ENCODE results near the gene TGFA. TPM values are rescaled to one million over a fixed set of nuclear protein-coding genes. Genes with fewer than 3 reads are reported as not detected.

Gene TGFA
- total RNA-seq, 1 experiment from 2014 or later: 50.1 TPM

DNA sequence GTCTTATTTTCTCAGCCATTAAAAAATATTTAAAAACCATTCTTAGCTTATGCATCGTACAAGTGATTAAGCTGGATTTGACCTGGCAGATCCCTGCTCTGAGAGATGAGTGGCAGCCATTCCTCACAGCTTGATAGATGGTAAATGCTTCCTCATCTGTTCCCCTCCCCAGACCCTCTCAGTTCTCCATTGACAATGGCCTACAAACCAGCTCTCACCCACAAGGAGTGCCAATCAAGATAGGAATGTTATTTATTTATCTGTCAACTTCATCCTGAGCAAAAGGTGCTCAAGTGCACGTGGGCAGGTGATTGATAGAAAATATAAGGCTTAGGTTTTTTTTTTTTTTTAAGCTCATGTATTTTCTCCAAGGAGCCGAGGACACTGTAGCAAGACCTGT, 153.1 kb downstream of the TGFA start:
- ATAC-seq (no peak), DNase-seq (ENCODE audit: low read depth, low spot score) (no peak)
- RAD21 ChIA-PET (ENCODE audit: low non-redundant PET in 1 of 2, low total read pairs in 2 of 2, uncharacterized antibody in 2 of 2, unreplicated experiment in 2 of 2): no interaction called here
- Histone ChIP-seq H3K4me1 (ENCODE audit: control insufficient read depth in 1 of 2, insufficient read depth in 2 of 2, low read length in 2 of 2) (peaks cover 0 to 12% of the 10 kb centered on the region in 2 experiments; a peak in 3 of 4 replicates), H3K9me3 (ENCODE audit: control insufficient read depth in 1 of 2, insufficient read depth in 1 of 2, low read depth in 1 of 2, low read length in 2 of 2) (no peaks in the 10 kb centered on the region), H3K9ac (ENCODE audit: low read length) (no peak overlapping the region), H2AFZ (ENCODE audit: low read depth, low read length, poor library complexity, severe bottlenecking) (no peak overlapping the region), H3K4me2 (ENCODE audit: low read length) (no peak overlapping the region), H3K27ac (ENCODE audit: low read depth, low read length) (no peak overlapping the region), H4K20me1 (ENCODE audit: insufficient read depth) (no peaks in the 10 kb centered on the region), H3K79me2 (ENCODE audit: insufficient read depth, low read length) (no peaks in the 10 kb centered on the region), H3K9me2 (ENCODE audit: insufficient read depth) (no peaks in the 10 kb centered on the region), H3K36me3 (ENCODE audit: control insufficient read depth in 1 of 2, insufficient read depth in 2 of 2, low read length in 2 of 2) (no peaks in the 10 kb centered on the region), H3K4me3 (replicated peaks in 1 of 2; ENCODE audit: low read depth in 1 of 2, low read length in 2 of 2) (no peak overlapping the region), H3K27me3 (ENCODE audit: insufficient read depth, low read length) (no peaks in the 10 kb centered on the region)
- BruUV-seq (replicated peaks): no TSS peak
- TF ChIP-seq, protein P1, sequence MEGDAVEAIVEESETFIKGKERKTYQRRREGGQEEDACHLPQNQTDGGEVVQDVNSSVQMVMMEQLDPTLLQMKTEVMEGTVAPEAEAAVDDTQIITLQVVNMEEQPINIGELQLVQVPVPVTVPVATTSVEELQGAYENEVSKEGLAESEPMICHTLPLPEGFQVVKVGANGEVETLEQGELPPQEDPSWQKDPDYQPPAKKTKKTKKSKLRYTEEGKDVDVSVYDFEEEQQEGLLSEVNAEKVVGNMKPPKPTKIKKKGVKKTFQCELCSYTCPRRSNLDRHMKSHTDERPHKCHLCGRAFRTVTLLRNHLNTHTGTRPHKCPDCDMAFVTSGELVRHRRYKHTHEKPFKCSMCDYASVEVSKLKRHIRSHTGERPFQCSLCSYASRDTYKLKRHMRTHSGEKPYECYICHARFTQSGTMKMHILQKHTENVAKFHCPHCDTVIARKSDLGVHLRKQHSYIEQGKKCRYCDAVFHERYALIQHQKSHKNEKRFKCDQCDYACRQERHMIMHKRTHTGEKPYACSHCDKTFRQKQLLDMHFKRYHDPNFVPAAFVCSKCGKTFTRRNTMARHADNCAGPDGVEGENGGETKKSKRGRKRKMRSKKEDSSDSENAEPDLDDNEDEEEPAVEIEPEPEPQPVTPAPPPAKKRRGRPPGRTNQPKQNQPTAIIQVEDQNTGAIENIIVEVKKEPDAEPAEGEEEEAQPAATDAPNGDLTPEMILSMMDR (IDR thresholded peaks at IDR 0.05 in 2 of 3, conservative IDR thresholded peaks at IDR 0.05 in 1 of 3; ENCODE audit: borderline replicate concordance in 1 of 3, insufficient read depth in 1 of 3, low read depth in 2 of 3, low read length in 2 of 3): no peak
- TF ChIP-seq POLR2A (IDR thresholded peaks at IDR 0.05; ENCODE audit: borderline replicate concordance, extremely low read depth, insufficient read depth, insufficient read length): no peak
- TF ChIP-seq, protein P2, sequence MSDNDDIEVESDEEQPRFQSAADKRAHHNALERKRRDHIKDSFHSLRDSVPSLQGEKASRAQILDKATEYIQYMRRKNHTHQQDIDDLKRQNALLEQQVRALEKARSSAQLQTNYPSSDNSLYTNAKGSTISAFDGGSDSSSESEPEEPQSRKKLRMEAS (IDR thresholded peaks at IDR 0.05): no peak
- POLR2A ChIA-PET: no interaction called here
- CTCF ChIA-PET: no interaction called here
- intact Hi-C loops (cut with micrococcal nuclease): no loop called here

DNA sequence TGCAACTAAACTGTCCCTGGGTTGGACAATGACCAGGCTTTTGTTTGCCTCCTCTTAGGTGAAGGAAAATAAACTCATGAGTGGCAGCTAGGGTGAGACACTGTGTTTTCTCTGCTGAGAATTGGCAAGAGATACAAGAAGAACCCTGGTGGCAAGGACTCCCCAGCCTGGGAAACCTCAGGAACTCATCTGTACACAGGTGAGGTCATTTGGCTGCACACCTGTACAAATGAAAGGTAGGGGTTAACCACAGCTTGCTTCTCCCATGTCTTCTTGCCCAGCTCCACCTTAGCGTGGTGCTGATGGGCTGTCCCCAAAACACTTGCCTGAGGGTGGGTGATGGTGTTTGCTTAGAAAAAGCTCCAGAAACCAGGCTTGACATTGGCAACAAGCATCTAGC, 154.6 kb downstream of the TGFA start:
- Histone ChIP-seq H3K9me2 (ENCODE audit: insufficient read depth) (no peaks in the 10 kb centered on the region), H3K4me2 (ENCODE audit: low read length) (no peak overlapping the region), H3K9ac (ENCODE audit: low read length) (no peak overlapping the region), H3K79me2 (ENCODE audit: insufficient read depth, low read length) (no peaks in the 10 kb centered on the region), H2AFZ (ENCODE audit: low read depth, low read length, poor library complexity, severe bottlenecking) (no peak overlapping the region), H3K4me3 (replicated peaks in 1 of 2; ENCODE audit: low read depth in 1 of 2, low read length in 2 of 2) (no peak overlapping the region), H3K27ac (ENCODE audit: low read depth, low read length) (no peak overlapping the region), H3K27me3 (ENCODE audit: insufficient read depth, low read length) (no peaks in the 10 kb centered on the region), H3K9me3 (ENCODE audit: control insufficient read depth in 1 of 2, insufficient read depth in 1 of 2, low read depth in 1 of 2, low read length in 2 of 2) (no peaks in the 10 kb centered on the region), H3K4me1 (ENCODE audit: control insufficient read depth in 1 of 2, insufficient read depth in 2 of 2, low read length in 2 of 2) (peaks cover 0 to 12% of the 10 kb centered on the region in 2 experiments; a peak in 3 of 4 replicates), H4K20me1 (ENCODE audit: insufficient read depth) (no peaks in the 10 kb centered on the region), H3K36me3 (ENCODE audit: control insufficient read depth in 1 of 2, insufficient read depth in 2 of 2, low read length in 2 of 2) (no peaks in the 10 kb centered on the region)
- ChIA-PET CTCF (interaction anchor here (0.6 kb wide), 1 partner anchor 169 kb away, joined by 3 read pairs; no protein-coding TSS in a partner anchor), POLR2A (no interaction called here), RAD21 (ENCODE audit: low non-redundant PET in 1 of 2, low total read pairs in 2 of 2, uncharacterized antibody in 2 of 2, unreplicated experiment in 2 of 2) (no interaction called here)
- BruUV-seq (replicated peaks): no TSS peak
- no peak for TF ChIP-seq SRF (IDR thresholded peaks at IDR 0.05; ENCODE audit: low read depth)
- TF ChIP-seq RAD21 (IDR thresholded peaks at IDR 0.05; ENCODE audit: low read depth): no peak
- TF ChIP-seq YY1 (IDR thresholded peaks at IDR 0.05; ENCODE audit: extremely low read depth, insufficient replicate concordance, low read depth, low read length): no peak
- TF ChIP-seq CBX3 (IDR thresholded peaks at IDR 0.05; ENCODE audit: low read depth): no peak
- TF ChIP-seq, protein P3, sequence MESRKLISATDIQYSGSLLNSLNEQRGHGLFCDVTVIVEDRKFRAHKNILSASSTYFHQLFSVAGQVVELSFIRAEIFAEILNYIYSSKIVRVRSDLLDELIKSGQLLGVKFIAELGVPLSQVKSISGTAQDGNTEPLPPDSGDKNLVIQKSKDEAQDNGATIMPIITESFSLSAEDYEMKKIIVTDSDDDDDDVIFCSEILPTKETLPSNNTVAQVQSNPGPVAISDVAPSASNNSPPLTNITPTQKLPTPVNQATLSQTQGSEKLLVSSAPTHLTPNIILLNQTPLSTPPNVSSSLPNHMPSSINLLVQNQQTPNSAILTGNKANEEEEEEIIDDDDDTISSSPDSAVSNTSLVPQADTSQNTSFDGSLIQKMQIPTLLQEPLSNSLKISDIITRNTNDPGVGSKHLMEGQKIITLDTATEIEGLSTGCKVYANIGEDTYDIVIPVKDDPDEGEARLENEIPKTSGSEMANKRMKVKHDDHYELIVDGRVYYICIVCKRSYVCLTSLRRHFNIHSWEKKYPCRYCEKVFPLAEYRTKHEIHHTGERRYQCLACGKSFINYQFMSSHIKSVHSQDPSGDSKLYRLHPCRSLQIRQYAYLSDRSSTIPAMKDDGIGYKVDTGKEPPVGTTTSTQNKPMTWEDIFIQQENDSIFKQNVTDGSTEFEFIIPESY (IDR thresholded peaks at IDR 0.05; ENCODE audit: extremely low read depth, insufficient replicate concordance, low read length): no peak
- no peak for TF ChIP-seq FOSL1 (IDR thresholded peaks at IDR 0.05; ENCODE audit: low read depth)
- no peak for TF ChIP-seq TCF7L2 (IDR thresholded peaks at IDR 0.05; ENCODE audit: borderline replicate concordance, extremely low read depth, insufficient read depth, insufficient read length)
- TF ChIP-seq SIN3A (IDR thresholded peaks at IDR 0.05; ENCODE audit: low read depth): no peak
- ATAC-seq: no peak
- intact Hi-C loops (cut with micrococcal nuclease): no loop called here
- no peak for DNase-seq (ENCODE audit: low read depth, low spot score)

Data from HCT116 (cell line).